WERI-Rb-1 (cell line): Measurements from ENCODE around the gene ZBTB22.

Experiments used
- DNase-seq: peaks from one replicate; pipeline ENCODE4 v3.0.0-alpha.2; 2020
- H3K27ac ChIP-seq: fragments of 250-450 bp; sonication (Bioruptor Pico); 2 replicates; pipeline ENCODE4 v1.5.1; 2020; ENCODE audit warnings: mild to moderate bottlenecking, moderate library complexity
- H3K27me3 ChIP-seq: fragments of 250-450 bp; sonication (Bioruptor Pico); 2 replicates; pipeline ENCODE4 v1.5.1; 2021; ENCODE audit warnings: mild to moderate bottlenecking, low read depth, moderate library complexity; ENCODE audit not compliant: insufficient read depth, severe bottlenecking
- H3K36me3 ChIP-seq: fragments of 250-450 bp; sonication (Bioruptor Pico); 2 replicates; pipeline ENCODE4 v1.5.1; 2020; ENCODE audit warnings: mild to moderate bottlenecking, moderate library complexity
- H3K4me3 ChIP-seq: 2 replicates; pipeline ENCODE4 v1.5.1; 2011; ENCODE audit warnings: low read depth, mild to moderate bottlenecking, control low read depth, low read length
- H3K9me3 ChIP-seq: fragments of 250-450 bp; sonication (Bioruptor Pico); 2 replicates; pipeline ENCODE4 v1.5.1; 2021; ENCODE audit warnings: mild to moderate bottlenecking, moderate library complexity; ENCODE audit not compliant: severe bottlenecking
- CTCF ChIP-seq: IDR thresholded peaks from 2 replicates; pipeline ENCODE4 v1.5.1; 2011; ENCODE audit warnings: low read depth, mild to moderate bottlenecking, control low read depth, inconsistent platforms, low read length

The ZBTB22 gene

DNA sequence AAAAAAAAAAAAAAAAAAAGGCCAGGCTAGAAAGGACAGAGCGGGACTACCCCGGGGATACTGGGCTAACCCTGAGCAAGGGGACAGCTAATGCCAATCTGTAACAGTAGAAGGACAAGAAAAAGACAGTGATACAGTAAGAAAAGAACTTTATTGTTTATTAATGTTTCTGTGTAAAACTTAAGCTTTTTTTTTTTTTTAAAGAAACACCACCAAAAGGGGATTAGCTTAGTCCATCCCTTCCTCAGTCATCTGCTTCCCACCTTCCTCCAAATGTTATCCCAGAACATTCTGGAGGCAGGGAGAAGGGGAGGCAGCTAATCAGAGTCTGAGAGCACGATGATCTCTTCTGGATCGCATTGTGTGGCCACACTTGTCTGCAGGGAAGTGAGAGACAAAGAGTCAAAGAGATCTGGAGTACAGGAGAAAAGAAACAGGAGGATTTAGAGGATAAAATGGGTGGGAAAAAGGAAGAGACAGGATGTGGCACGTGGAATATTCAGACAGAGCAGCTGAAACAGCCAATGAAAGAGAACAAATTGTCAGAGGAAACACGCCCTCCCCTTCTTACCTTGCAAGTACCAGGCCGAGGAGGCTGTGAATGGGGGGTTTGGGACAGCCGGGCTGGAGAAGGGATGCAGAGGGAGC is 1.0 kb upstream of the ZBTB22 start:
- H3K9me3 ChIP-seq = no peaks in the 10 kb centered on the region
- peak overlapping the region; percentile 70 for H3K4me3 ChIP-seq
- H3K36me3 ChIP-seq = peaks cover 46% of the 10 kb centered on the region
- H3K27me3 ChIP-seq = no peaks in the 10 kb centered on the region
- TF ChIP-seq CTCF = no peak
- DNase-seq = no peak
- peak overlapping the region; percentile 73 for H3K27ac ChIP-seq

DNA sequence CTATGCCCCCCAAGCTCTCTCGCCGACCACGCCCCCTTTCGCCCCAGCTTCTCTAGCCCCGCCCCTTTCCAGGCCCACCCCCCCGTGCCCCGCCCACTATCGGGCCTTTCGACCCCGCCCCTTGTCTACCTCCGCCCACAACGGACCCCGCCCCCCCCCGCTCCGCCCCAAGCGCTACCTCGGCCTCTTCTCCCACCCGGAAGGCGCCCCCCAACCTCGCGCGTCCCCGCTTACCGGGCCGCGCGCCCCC is 200 bp downstream of the ZBTB22 start:
- peak overlapping the region; percentile 70 for H3K4me3 ChIP-seq

DNA sequence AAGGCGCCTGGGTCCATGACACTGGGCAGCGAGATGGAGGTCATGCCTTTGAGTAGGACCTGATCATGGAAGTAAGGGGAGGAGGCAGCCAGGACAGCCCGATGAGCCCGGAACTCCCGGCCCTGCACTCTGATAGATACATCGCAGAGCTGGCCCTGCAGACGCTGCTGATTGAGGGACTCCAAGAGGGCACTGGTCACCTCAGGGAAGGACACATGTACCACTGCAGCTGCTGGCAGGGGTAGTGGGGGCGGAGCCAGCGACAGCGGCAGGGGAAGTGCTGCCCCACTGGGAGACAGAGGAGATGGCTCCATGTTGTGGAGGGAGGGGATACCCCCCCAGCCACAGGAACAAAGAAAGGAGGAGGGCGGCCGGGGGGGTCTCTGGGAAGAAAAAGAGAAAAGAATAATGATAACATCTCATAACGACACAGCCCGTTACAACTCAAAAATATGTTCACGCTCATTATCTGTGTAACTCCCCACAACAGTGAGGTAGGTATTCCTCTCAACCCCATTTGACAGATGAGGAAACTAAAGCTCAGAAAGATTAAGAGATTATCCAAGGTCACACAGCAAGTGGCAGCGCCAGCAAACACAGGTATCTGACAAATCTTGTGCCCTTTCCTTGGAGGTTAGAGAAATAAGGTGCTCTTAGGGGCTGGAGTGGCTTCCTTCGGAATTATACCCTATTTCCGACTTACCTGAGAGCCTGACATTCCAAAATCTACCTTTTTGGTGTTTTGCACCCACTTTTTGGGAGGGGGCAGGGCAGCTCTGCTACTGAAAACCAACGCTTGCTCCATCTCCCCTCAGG is 733 bp downstream of the ZBTB22 start:
- no peak for DNase-seq
- no peak overlapping the region for H3K27ac ChIP-seq
- no peaks in the 10 kb centered on the region for H3K9me3 ChIP-seq
- H3K4me3 ChIP-seq = peak overlapping the region; percentile 25
- no peak for TF ChIP-seq CTCF
- H3K27me3 ChIP-seq = no peaks in the 10 kb centered on the region
- peaks cover 42% of the 10 kb centered on the region for H3K36me3 ChIP-seq

More for the DNA sequence above, 200 bp downstream of the ZBTB22 start:
- peaks cover 46% of the 10 kb centered on the region for H3K36me3 ChIP-seq
- DNase-seq = no peak
- no peaks in the 10 kb centered on the region for H3K9me3 ChIP-seq
- H3K27me3 ChIP-seq = no peaks in the 10 kb centered on the region
- no peak overlapping the region for H3K27ac ChIP-seq
- TF ChIP-seq CTCF = no peak

DNA sequence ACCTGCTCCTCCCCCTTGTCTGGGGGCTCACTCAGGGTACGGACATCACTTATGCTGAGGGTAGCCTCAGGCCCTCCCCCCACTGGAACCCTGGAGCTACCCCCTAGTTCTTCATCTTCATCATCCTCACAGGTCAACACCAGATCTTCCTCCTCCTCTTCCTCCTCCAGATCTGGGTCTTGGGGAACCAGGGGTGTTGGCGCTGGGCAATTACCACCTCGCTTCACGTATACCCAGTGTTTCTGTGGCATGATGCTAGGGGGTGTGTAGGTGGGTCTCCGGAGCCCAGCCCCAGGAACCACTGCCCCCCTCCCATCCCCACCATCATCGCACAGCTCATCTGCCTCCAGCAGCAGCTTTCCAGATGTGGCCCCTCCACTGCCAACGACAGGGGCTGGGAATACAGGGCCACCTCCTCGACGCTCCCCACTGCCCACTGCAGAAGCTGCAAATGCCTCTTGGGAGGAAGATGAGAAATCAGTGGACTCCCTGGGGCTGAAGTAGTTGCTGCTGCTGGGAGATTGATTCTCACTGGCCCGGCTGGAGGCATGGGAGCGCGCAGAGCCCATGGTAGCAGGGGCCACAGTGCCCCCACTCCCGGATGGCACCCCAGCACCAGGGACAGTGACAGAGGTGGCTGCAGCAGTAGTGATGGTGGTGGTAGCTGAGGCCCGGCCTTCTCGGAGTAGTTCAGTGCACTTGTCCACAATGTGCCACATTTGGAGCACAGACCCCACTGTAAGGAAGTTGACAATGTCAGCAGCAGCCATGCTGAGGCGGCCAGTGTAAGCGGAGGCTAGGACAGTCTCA is 1.5 kb downstream of the ZBTB22 start:
- Histone ChIP-seq H3K4me3 (no peak overlapping the region), H3K27me3 (no peaks in the 10 kb centered on the region), H3K27ac (no peak overlapping the region), H3K9me3 (no peaks in the 10 kb centered on the region), H3K36me3 (peaks cover 34% of the 10 kb centered on the region)
- TF ChIP-seq CTCF = no peak
- DNase-seq = no peak

DNA sequence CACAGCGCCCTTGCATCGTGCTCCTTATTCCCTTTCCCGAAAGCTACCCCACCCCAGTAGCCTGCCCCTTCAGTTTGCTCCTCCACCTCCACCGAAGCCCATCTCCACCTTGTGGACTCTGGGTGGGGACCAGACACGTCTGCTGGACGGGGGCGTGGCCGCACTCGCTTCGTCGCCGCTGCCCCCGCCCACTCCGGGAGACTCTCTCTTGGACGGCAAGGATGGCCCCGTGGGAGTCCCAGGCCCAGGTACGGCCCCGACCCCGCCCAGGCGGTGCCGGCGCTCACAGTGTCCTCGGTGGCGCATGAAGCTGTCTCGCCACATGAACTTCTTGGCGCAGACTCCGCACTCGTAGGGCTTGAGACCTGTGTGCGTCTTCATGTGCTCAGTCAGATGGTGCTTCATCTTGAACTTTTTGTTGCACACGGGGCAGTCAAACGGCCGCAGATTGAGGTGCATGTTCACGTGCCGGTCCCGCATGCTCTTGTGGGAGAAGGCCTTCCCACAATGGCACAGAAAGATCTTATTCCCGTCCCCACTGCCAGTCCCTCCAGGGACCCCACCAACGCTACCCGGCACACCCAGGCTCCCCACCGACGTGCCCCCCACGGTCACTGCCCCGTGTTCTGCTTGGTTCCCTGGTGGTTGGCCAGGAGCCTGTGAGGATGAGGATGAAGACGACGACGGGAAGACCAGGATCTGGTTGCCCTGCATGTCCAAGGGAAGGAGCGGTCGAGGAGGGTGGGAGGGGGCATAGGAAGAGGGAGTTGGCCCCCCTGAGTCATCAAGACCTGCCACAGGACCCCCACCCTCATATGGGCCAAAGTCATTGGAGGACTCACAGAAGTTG is 2.4 kb downstream of the ZBTB22 start:
- no peak for DNase-seq
- no peak for TF ChIP-seq CTCF
- Histone ChIP-seq H3K36me3 (peaks cover 26% of the 10 kb centered on the region), H3K27me3 (no peaks in the 10 kb centered on the region), H3K9me3 (no peaks in the 10 kb centered on the region), H3K4me3 (no peak overlapping the region), H3K27ac (no peak overlapping the region)
